Uterus (tissue), 4 donors: ENCODE data around the gene TSFM. TPM values are rescaled to one million over a fixed set of nuclear protein-coding genes. Genes with fewer than 3 reads are reported as not detected.

Experiments
- DNase-seq, 2 donors: peaks; one replicate each; pipeline ENCODE4 v3.0.0-alpha.2; 2019 to 2020
- H3K27ac ChIP-seq, 2 donors: fragments of 200-600 bp; sonication (generic); 1 replicate in 1 of 2; 2 replicates in 1 of 2; pipeline ENCODE4 v1.5.1; 2016 to 2018
- H3K27me3 ChIP-seq, 2 donors: fragments of 200-600 bp; sonication (generic); one replicate each; pipeline ENCODE4 v1.5.1; 2018 to 2019; ENCODE audit warnings: control low read depth in 1 of 2
- H3K36me3 ChIP-seq, 2 donors: fragments of 200-600 bp; sonication (generic); one replicate each; pipeline ENCODE4 v1.5.1; 2019; ENCODE audit warnings: control low read depth in 1 of 2
- H3K4me1 ChIP-seq, 2 donors: fragments of 200-600 bp; sonication (generic); one replicate each; pipeline ENCODE4 v1.5.1; 2018 to 2019; ENCODE audit warnings: control low read depth in 1 of 2
- H3K4me3 ChIP-seq, 2 donors: fragments of 200-600 bp; sonication (generic); 1 replicate in 1 of 2; 2 replicates in 1 of 2; pipeline ENCODE4 v1.5.1; 2018 to 2019; ENCODE audit warnings: mild to moderate bottlenecking in 1 of 2
- H3K9me3 ChIP-seq, 2 donors: fragments of 200-600 bp; sonication (generic); one replicate each; pipeline ENCODE4 v1.5.1; 2019; ENCODE audit warnings: control low read depth in 1 of 2
- POLR2A ChIP-seq, 2 donors: fragments of 450-650 bp; IDR thresholded peaks; one replicate each; pipeline ENCODE4 v1.6.1; 2016; ENCODE audit warnings: antibody characterized with exemption in 2 of 2, mild to moderate bottlenecking in 1 of 2, moderate library complexity in 1 of 2
- intact Hi-C: fragments of 100-400 bp; cut with DNase I; formaldehyde crosslinking; loops from one replicate; pipeline ENCODE4 v1.15.1; 2023; ENCODE audit warnings: low total_unique reads
- total RNA-seq, 4 donors: library from RNA; depleted of rRNA in 3 of 4; stranded (reverse); fragments of >200 nt in 3 of 4; gene quantifications; one replicate each; pipeline versions ENCODE4 v1.1.0 to v1.2.4, GENCODE V29; 2014 to 2023
- TF ChIP-seq, protein P1 (sequence below), 4 experiments: fragments of 200-600 bp in 2 of 4; fragments of 450-650 bp in 2 of 4; sonication (generic) in 2 of 4; IDR thresholded peaks; one replicate each; pipeline ENCODE4 v1.5.1; 2016 to 2019; ENCODE audit warnings: antibody characterized with exemption in 4 of 4, mild to moderate bottlenecking in 2 of 4, moderate library complexity in 1 of 4
- donor health status: DM: yes; HTN: yes; CAD: no.

The TSFM gene
- total RNA-seq, 4 donors from 2014 or later = 8.2 to 22.3 (median 16.7) TPM

DNA sequence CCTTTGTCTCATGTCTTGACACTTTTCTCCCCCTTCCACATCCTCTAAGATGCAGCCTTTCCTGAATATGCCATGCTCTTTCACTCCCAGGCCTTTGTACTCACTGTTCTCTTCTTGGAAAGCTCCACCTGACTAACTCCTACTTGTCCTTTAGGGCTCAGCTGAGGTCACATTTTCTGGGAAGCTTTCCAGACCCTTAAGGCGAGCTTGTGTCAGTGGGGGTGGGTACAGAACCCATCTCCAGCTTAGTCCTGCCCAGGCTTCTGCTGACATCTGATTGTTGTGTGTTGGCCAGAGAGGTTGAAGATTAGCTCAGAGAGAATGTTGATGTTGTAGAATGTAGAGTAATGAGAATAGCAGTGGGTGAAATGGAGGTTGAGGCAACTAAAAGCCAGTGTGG is 2.9 kb upstream of the TSFM start:
- no peak for TF ChIP-seq POLR2A (IDR thresholded peaks at IDR 0.05)
- TF ChIP-seq, protein P1, sequence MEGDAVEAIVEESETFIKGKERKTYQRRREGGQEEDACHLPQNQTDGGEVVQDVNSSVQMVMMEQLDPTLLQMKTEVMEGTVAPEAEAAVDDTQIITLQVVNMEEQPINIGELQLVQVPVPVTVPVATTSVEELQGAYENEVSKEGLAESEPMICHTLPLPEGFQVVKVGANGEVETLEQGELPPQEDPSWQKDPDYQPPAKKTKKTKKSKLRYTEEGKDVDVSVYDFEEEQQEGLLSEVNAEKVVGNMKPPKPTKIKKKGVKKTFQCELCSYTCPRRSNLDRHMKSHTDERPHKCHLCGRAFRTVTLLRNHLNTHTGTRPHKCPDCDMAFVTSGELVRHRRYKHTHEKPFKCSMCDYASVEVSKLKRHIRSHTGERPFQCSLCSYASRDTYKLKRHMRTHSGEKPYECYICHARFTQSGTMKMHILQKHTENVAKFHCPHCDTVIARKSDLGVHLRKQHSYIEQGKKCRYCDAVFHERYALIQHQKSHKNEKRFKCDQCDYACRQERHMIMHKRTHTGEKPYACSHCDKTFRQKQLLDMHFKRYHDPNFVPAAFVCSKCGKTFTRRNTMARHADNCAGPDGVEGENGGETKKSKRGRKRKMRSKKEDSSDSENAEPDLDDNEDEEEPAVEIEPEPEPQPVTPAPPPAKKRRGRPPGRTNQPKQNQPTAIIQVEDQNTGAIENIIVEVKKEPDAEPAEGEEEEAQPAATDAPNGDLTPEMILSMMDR (IDR thresholded peaks at IDR 0.05) = no peak
- no peaks in the 10 kb centered on the region for H3K27me3 ChIP-seq
- no peaks in the 10 kb centered on the region for H3K4me1 ChIP-seq
- no peak for DNase-seq
- intact Hi-C loops = no loop called here
- H3K4me3 ChIP-seq = no peak overlapping the region
- H3K36me3 ChIP-seq = no peaks in the 10 kb centered on the region
- H3K9me3 ChIP-seq = no peaks in the 10 kb centered on the region
- no peak overlapping the region for H3K27ac ChIP-seq

DNA sequence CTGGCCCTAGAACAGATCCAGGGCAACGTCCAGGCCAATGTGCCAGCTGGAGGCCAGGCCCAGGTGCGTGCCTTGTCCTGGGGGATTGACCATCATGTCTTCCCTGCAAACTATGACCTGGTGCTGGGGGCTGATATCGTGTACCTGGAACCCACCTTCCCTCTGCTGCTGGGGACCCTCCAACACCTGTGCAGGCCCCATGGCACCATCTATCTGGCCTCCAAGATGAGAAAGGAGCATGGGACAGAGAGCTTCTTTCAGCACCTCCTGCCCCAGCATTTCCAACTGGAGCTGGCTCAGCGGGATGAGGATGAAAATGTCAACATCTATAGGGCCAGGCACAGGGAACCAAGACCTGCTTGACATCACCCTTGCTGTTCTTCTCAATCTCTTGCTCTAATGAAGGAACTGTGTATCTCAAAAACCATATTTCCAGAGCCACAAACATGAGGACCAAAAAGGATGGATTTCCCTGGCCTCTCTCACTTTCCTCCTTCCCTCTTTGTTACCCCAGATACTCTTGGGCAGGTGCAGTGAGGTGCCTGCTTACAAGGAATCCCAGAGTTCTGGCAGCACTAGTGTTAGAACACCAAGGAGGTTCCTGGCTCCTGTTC is 2.2 kb upstream of the TSFM start:
- TF ChIP-seq, protein P1 (IDR thresholded peaks at IDR 0.05) = no peak
- no peak for TF ChIP-seq POLR2A (IDR thresholded peaks at IDR 0.05)
- Histone ChIP-seq H3K27me3 (no peaks in the 10 kb centered on the region), H3K4me1 (no peaks in the 10 kb centered on the region), H3K27ac (no peak overlapping the region), H3K4me3 (no peak overlapping the region), H3K36me3 (no peaks in the 10 kb centered on the region), H3K9me3 (no peaks in the 10 kb centered on the region)
- intact Hi-C loops = no loop called here
- no peak for DNase-seq

DNA sequence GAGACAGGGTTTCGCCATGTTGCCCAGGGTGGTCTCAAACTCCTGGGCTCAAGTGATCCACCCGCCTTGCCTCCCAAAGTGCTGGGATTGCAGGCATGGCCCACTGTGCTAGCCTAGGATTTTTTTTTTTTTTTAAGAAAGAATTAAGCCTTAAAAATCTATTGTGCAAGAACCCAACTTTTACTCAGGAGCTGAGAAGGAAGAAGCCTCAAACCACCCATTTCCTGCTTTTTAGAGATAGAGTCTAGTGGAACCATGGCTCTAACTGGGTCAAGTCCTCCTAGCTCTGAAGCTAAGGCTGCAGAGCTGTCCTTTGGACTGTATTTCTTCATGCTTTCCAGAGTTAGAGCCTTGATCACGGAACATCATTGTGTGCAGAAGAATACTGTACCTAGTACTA is 1.3 kb upstream of the TSFM start:
- intact Hi-C loops = no loop called here
- TF ChIP-seq, protein P1 (IDR thresholded peaks at IDR 0.05) = no peak
- TF ChIP-seq POLR2A (IDR thresholded peaks at IDR 0.05) = no peak
- DNase-seq = no peak
- Histone ChIP-seq H3K4me1 (no peaks in the 10 kb centered on the region), H3K4me3 (no peak overlapping the region), H3K9me3 (no peaks in the 10 kb centered on the region), H3K27ac (no peak overlapping the region), H3K27me3 (no peaks in the 10 kb centered on the region), H3K36me3 (no peaks in the 10 kb centered on the region)

DNA sequence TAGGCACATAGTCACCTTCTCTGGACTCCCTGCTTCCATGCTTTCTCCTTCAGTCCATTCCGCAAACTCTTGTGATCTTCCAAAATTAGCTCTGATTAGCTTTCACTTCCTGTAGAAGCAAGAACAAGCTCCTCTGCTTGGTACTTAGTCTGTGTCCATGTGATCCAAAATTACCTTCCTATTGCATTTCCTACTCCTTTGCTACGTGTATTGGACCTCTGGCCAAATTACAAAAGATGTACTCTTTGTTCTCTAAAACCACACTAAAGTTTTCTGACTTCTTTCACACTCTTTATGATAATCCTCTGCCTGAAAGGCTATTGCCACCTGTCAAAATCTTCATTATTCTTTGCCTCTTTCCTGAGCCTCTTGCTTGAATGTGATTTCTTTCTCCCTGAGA is 786 bp upstream of the TSFM start:
- Histone ChIP-seq H3K27me3 (no peaks in the 10 kb centered on the region), H3K27ac (no peak overlapping the region), H3K9me3 (no peaks in the 10 kb centered on the region), H3K36me3 (no peaks in the 10 kb centered on the region), H3K4me3 (no peak overlapping the region), H3K4me1 (no peaks in the 10 kb centered on the region)
- intact Hi-C loops = no loop called here
- TF ChIP-seq POLR2A (IDR thresholded peaks at IDR 0.05) = no peak
- TF ChIP-seq, protein P1 (IDR thresholded peaks at IDR 0.05) = no peak
- no peak for DNase-seq

DNA sequence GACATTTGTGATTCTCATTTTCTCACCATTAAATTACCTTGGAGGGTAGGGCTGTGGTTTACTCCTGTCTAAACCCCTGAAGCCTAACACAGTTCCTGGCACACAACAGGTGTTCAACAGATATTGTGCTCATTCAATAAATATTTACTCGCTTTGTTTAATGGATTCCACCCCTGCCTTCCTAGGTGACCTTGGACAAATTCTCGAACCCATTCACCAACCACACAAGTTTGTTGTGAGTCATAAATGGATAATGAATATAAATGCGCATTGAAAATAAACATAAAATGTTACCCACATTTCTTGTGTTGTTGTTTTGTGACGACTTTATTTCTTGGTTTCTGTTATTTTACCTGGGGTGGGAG is 362 bp upstream of the TSFM start:
- intact Hi-C loops = no loop called here
- Histone ChIP-seq H3K4me1 (no peaks in the 10 kb centered on the region), H3K27me3 (no peaks in the 10 kb centered on the region), H3K4me3 (peak overlapping the region in 1 of 2 donors; percentile 68), H3K27ac (no peak overlapping the region), H3K9me3 (no peaks in the 10 kb centered on the region), H3K36me3 (no peaks in the 10 kb centered on the region)
- no peak for DNase-seq
- TF ChIP-seq POLR2A (IDR thresholded peaks at IDR 0.05) = no peak
- TF ChIP-seq, protein P1 (IDR thresholded peaks at IDR 0.05) = no peak
